Measurements from ENCODE around the gene ZNF358. TPM values are rescaled to one million over a fixed set of nuclear protein-coding genes. Genes with fewer than 3 reads are reported as not detected.

ZNF358 gene
- total RNA-seq (51.2 and 52.1 TPM in 2 replicates), polyA plus RNA-seq (83.2 and 90.6 TPM in 2 replicates), polyA minus RNA-seq (20.9 and 27.3 TPM in 2 replicates), Bru-seq, nascent RNA (percentile 46 among the genes with signal in this experiment), BruChase-seq, experiment 1, labeled RNA remaining after a 6-hour chase (percentile 88 among the genes with signal in this experiment), BruChase-seq, experiment 2, labeled RNA remaining after a 2-hour chase (percentile 63 among the genes with signal in this experiment)
- polyA plus RNA-seq (2011; cell fraction: cytosol; rRNA removed): 49.9 and 66.1 TPM in 2 replicates
- polyA plus RNA-seq (2011; cell fraction: nucleus; rRNA removed): 19.7 and 22.3 TPM in 2 replicates
- polyA plus RNA-seq (2012): 41.0 and 45.0 TPM in 2 replicates
- polyA minus RNA-seq (2011; cell fraction: cytosol; rRNA and poly(A)+ RNA removed): 18.3 TPM
- 7.5 and 12.5 TPM in 2 replicates for polyA minus RNA-seq (2011; cell fraction: nucleus; rRNA and poly(A)+ RNA removed)
- long read RNA-seq, transcript ZNF358-202 (2 exons, 1,954 nt): major isoform, 77 of 114 reads
- long read RNA-seq, partial matches to known transcripts: 33 of 114 reads
- long read RNA-seq, other reads (novel, unspliced or antisense): 4 of 114 reads

- no peak for TF ChIP-seq MYC (IDR thresholded peaks at IDR 0.05; ENCODE audit: low read depth, low read length)
- no peak for TF ChIP-seq EZH2 (IDR thresholded peaks at IDR 0.05; ENCODE audit: borderline replicate concordance, low read depth, low read length, severe bottlenecking)
- peak; percentile 87 for TF ChIP-seq POLR2AphosphoS5 (IDR thresholded peaks at IDR 0.05; ENCODE audit: insufficient read depth, low read depth, low read length)
- TF ChIP-seq MAX (IDR thresholded peaks at IDR 0.05; ENCODE audit: insufficient read depth, insufficient read length): no peak
- TF ChIP-seq POLR2A (IDR thresholded peaks at IDR 0.05; ENCODE audit: low read depth, low read length): peak; percentile 84
- TF ChIP-seq CTCF (IDR thresholded peaks at IDR 0.05; ENCODE audit: extremely low read depth in 1 of 2, insufficient read depth in 1 of 2, low read depth in 1 of 2, low read length in 2 of 2): no peak
- no peak for TF ChIP-seq FOS (IDR thresholded peaks at IDR 0.05; ENCODE audit: borderline replicate concordance, insufficient read depth, low read length)
- TF ChIP-seq JUN (IDR thresholded peaks at IDR 0.05; ENCODE audit: borderline replicate concordance, insufficient read depth, insufficient read length, low read depth): no peak
- no peak for TF ChIP-seq GATA2 (IDR thresholded peaks at IDR 0.05; ENCODE audit: insufficient read depth, insufficient read length, low read depth, low read length)
- H3K36me3 ChIP-seq (ENCODE audit: control insufficient read depth in 2 of 2, extremely low read depth in 1 of 2, insufficient read depth in 2 of 2, low read length in 2 of 2): peaks cover 0 to 9% of the 10 kb centered on the region in 2 experiments
- H3K79me2 ChIP-seq (ENCODE audit: control insufficient read depth, insufficient read depth, low read length): peaks cover 4% of the 10 kb centered on the region
- H3K27ac ChIP-seq (ENCODE audit: insufficient read depth, low read depth, low read length): peak within 1 kb of the TSS; percentile 41
- H3K27me3 ChIP-seq (ENCODE audit: control insufficient read depth in 2 of 2, insufficient read depth in 2 of 2, low read length in 2 of 2): peaks cover 0 to 2% of the 10 kb centered on the region in 2 experiments
- peaks cover 12% of the 10 kb centered on the region for H3K4me1 ChIP-seq (ENCODE audit: control insufficient read depth, extremely low read depth, insufficient read depth, low read length)
- H3K4me2 ChIP-seq (ENCODE audit: insufficient read depth, low read length): peak within 1 kb of the TSS; percentile 96
- H3K9me1 ChIP-seq (replicated peaks; ENCODE audit: control insufficient read depth, extremely low read depth, insufficient read depth, low read length): no peaks in the 10 kb centered on the region
- peak; percentile 77 for FAIRE-seq
- H4K20me1 ChIP-seq (replicated peaks; ENCODE audit: control insufficient read depth, extremely low read depth, insufficient read depth, low read length): no peaks in the 10 kb centered on the region
- intact Hi-C loops (cut with micrococcal nuclease) (no loop called here), dilution Hi-C loops (cut with MboI; ENCODE audit: extremely low pct_ligation_motif_present, low sequenced_read_pairs) (no loop called here)
- DNase-seq (ENCODE audit: low read depth, low spot score): peak; percentile 44
- ChIA-PET CTCF (interaction anchor here (0.7 to 1.6 kb wide), 4 partner anchors 8 to 162 kb away, joined by 3 to 5 read pairs (median 3); a partner anchor contains a TSS), POLR2A (no interaction called here)
- peak within 1 kb of the TSS; percentile 100 for H2AFZ ChIP-seq (ENCODE audit: low read depth, low read length)
- no peaks in the 10 kb centered on the region for H3K9me3 ChIP-seq (replicated peaks; ENCODE audit: control insufficient read depth, insufficient read depth, low read length)
- peak within 1 kb of the TSS; percentile 65 to 77 (median 69) for H3K4me3 ChIP-seq (replicated peaks in 1 of 3; ENCODE audit: insufficient read depth in 1 of 3, low read depth in 1 of 3, low read length in 3 of 3)
- H3K9ac ChIP-seq (replicated peaks; ENCODE audit: extremely low read depth, insufficient read depth, low read length): peak within 1 kb of the TSS; percentile 90
- BruUV-seq (replicated peaks): no TSS peak
Observed at GRCh38 chr19:7515645-7516151, at the start of gene ZNF358. Gene ZNF358 (plus strand): TSS chr19:7516103. CDS start chr19:7519243, 3,140 bp downstream.
